GM19238 (cell line): ENCODE results near the gene AKAP12.
"Not testable (repeated sequence)": the region's sequence is repeated elsewhere in the genome, so short reads cannot be mapped to it uniquely, and the experiment has no call there.

Experiments
- DNase-seq: peaks from one replicate; pipeline ENCODE4 v3.0.0; 2011; ENCODE audit warnings: low spot score; ENCODE audit not compliant: insufficient read length

The AKAP12 gene

GRCh38 chr6:151377095-151377494, 137.3 kb downstream of the AKAP12 start:
- no peak for DNase-seq

- DNase-seq: no peak
Measured at GRCh38 chr6:151379933-151380847, 140.4 kb downstream of the AKAP12 start.

GRCh38 chr6:151380848-151381205, 141.1 kb downstream of the AKAP12 start:
- DNase-seq: no peak

- DNase-seq: no peak
Measured at GRCh38 chr6:151381722-151382121, 142.0 kb downstream of the AKAP12 start.

GRCh38 chr6:151382631-151383030, 142.9 kb downstream of the AKAP12 start:
- not testable (repeated sequence) for DNase-seq

- DNase-seq: no peak
Measured at GRCh38 chr6:151384151-151384550, 144.4 kb downstream of the AKAP12 start.

- DNase-seq: no peak
Measured at GRCh38 chr6:151385177-151385576, 145.4 kb downstream of the AKAP12 start.

GRCh38 chr6:151387175-151387970, 147.6 kb downstream of the AKAP12 start:
- DNase-seq: no peak

GRCh38 chr6:151388236-151388635, 148.5 kb downstream of the AKAP12 start:
- DNase-seq: no peak

GRCh38 chr6:151388997-151389617, 149.3 kb downstream of the AKAP12 start:
- no peak for DNase-seq

GRCh38 chr6:151389618-151390275, 150.0 kb downstream of the AKAP12 start:
- no peak for DNase-seq

- peak; percentile 90 for DNase-seq
Measured at GRCh38 chr6:151390276-151390850, 150.6 kb downstream of the AKAP12 start.

GRCh38 chr6:151390851-151391470, 151.2 kb downstream of the AKAP12 start:
- peak; percentile 63 for DNase-seq

GRCh38 chr6:151391471-151392413, 152.0 kb downstream of the AKAP12 start, which contains the start of gene ZBTB2:
ZBTB2 (minus strand) TSS chr6:151391559; CDS start chr6:151373637, 17,922 bp downstream.
- no peak for DNase-seq

GRCh38 chr6:151392427-151392826, 152.7 kb downstream of the AKAP12 start:
- DNase-seq: no peak

GRCh38 chr6:151393410-151393809, 153.6 kb downstream of the AKAP12 start:
- no peak for DNase-seq

- no peak for DNase-seq
Measured at GRCh38 chr6:151399679-151400078, 159.9 kb downstream of the AKAP12 start.

GRCh38 chr6:151400473-151400872, 160.7 kb downstream of the AKAP12 start:
- DNase-seq: no peak

GRCh38 chr6:151402228-151402627, 162.5 kb downstream of the AKAP12 start:
- no peak for DNase-seq
